Ectodermal cell (in vitro differentiated cells): ENCODE data around the gene POMGNT2. TPM values are rescaled to one million over a fixed set of nuclear protein-coding genes. Genes with fewer than 3 reads are reported as not detected.

Source experiments
- H3K27ac ChIP-seq: 2 replicates; pipeline ENCODE4 v1.7.0; 2013; ENCODE audit warnings: mild to moderate bottlenecking, low read depth, low read length; ENCODE audit not compliant: insufficient read depth, poor library complexity, severe bottlenecking
- H3K27me3 ChIP-seq: 2 replicates; pipeline ENCODE4 v1.7.0; 2013; ENCODE audit warnings: mild to moderate bottlenecking, low read length; ENCODE audit not compliant: insufficient read depth, control insufficient read depth, poor library complexity, severe bottlenecking
- H3K36me3 ChIP-seq: one replicate; pipeline ENCODE4 v1.7.0; 2013; ENCODE audit warnings: low read length; ENCODE audit not compliant: control insufficient read depth, insufficient read depth
- H3K4me1 ChIP-seq: one replicate; pipeline ENCODE4 v1.7.0; 2013; ENCODE audit warnings: low read length; ENCODE audit not compliant: control insufficient read depth, insufficient read depth
- H3K4me3 ChIP-seq: 2 replicates; pipeline ENCODE4 v1.7.0; 2013; ENCODE audit warnings: low read depth, low read length, control low read depth; ENCODE audit not compliant: insufficient read depth
- H3K9me3 ChIP-seq: 2 replicates; pipeline ENCODE4 v1.7.0; 2013; ENCODE audit warnings: mild to moderate bottlenecking, low read length, moderate library complexity; ENCODE audit not compliant: control insufficient read depth
- WGBS, 2 experiments: methylation state at CpG; one replicate each; pipeline ENCODE4 v1.1.7; 2013; ENCODE audit warnings: missing lambda C conversion rate in 2 of 2; 5-methylcytosine and 5-hydroxymethylcytosine counted together
- polyA plus RNA-seq, 4 experiments: library from polyadenylated mRNA; stranded (reverse); fragments of 50-300 nt; gene quantifications; one replicate each; pipeline ENCODE4 v1.2.3, GENCODE V29; 2013

The POMGNT2 gene
- 26.2 TPM for polyA plus RNA-seq (2013, experiment 1 of 4)
- polyA plus RNA-seq (2013, experiment 2 of 4), result 24.1 TPM
- polyA plus RNA-seq (2013, experiment 3 of 4), result 19.8 TPM
- 21.6 TPM for polyA plus RNA-seq (2013, experiment 4 of 4)

DNA sequence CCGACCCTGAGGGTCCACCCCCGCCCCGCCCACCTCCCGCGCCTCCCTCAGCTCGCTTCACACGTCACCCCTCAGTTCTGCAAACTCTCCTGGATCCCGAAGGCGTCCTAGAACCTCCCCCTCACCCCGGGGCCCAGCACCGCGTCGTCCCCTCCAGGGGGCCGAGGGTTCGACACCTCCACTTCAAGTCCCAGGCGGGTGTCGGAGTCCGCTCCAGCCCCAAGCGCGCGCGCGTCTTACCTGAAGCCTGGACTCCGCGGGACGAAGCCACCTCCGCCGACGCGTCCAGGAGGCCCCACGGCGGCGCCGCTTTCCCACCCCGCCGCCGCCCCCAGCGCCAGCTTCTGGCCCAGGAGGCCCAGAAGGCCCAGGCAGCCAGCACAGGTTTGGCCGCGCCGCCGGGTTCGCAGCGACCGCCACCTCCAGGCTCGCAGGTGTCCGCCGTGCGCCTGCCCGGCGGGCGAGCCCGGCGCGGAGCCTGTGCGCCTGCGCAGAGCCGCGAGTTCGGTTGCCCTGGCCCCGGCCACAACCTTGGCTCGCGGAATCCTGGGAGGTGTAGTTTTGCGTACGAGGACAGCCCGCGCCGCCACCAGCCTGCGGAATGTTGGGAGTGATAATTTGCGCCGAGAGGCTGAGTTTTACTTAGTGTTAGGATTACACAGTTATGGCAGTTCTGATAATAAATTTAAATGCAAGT is at the start of gene POMGNT2:
Gene POMGNT2 (minus strand): TSS at position 484 of the 697 bp plus-strand sequence. CDS start 24,648 bp downstream, outside the sequence.
- Histone ChIP-seq H3K27ac (no peak within 1 kb of the TSS), H3K36me3 (no peaks in the 10 kb centered on the region), H3K4me1 (peaks cover 6% of the 10 kb centered on the region), H3K4me3 (peak within 1 kb of the TSS; percentile 85), H3K27me3 (peaks cover 19% of the 10 kb centered on the region), H3K9me3 (no peaks in the 10 kb centered on the region)
- 0 to 1% methylated on average over 70 to 71 of the region's 71 CpGs for WGBS, 2 experiments

DNA sequence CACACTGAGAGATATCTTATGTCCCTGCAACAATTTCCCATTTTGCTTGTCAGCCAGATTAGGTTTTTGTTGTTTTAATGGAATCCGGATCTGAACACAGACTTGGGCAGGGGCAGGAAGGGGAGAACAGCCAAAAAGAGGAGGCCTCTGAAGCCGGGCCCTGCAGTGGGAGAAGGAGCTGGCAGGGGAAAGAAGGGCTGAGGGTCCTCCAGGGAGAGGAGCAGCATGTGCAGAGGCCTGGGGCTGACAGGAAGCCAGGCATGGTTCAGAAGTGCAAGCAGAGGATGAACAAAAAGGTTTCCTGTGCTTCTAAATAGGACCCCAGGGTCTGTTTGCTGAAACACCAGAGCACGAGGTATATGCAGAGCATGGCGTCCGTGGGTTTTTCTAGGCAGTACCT is 49.1 kb upstream of the POMGNT2 start:
- Histone ChIP-seq H3K4me3 (no peak overlapping the region), H3K36me3 (no peaks in the 10 kb centered on the region), H3K9me3 (no peaks in the 10 kb centered on the region), H3K27me3 (no peaks in the 10 kb centered on the region), H3K4me1 (no peaks in the 10 kb centered on the region), H3K27ac (no peak overlapping the region)
- WGBS, 2 experiments, result 94 to 97% methylated on average over 5 of the region's 5 CpGs

DNA sequence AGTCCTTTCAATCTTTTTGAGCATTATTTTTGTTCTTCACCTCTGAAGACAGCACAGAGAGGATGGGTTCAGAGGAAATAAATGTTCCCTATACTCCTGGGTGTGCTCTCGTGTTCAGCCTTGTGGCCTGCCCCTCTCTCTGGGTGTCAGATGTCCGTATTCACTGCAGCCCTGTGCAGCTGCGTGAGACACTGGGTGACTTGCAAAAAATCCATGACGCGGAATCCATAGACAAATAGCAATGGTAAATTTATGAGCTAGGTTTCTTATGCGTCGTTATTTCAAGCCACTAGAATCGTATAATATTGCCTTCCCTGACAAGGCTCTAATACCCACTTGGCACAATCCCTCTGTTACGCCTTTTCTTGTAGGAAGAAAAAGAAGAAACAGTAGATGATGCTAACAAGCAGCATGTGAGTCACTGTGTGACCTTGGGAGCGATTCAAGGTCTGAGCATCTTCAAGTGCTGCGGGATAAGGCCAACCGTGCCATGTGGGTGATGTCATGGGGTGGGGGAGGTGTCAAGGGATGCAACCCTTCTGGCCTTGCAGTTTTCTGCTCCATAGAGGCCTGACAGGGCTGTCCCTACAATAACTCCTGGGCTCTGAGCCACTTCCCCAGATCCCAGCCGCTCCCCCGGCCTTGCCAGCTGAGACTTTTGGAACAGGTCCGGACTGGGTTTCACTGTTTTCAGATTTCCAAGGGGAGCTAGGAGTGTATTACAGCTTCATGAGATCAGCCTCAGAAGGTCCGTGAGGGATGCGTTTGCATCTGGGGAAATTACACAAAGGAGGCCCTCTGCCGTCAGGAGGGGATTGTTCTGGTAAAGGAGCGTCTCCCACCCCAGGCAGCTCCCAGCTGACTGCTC is 47.6 kb upstream of the POMGNT2 start:
- Histone ChIP-seq H3K4me3 (no peak overlapping the region), H3K27me3 (no peaks in the 10 kb centered on the region), H3K9me3 (no peaks in the 10 kb centered on the region), H3K4me1 (no peaks in the 10 kb centered on the region), H3K27ac (no peak overlapping the region), H3K36me3 (no peaks in the 10 kb centered on the region)
- WGBS, 2 experiments, result 83 to 85% methylated on average over 19 of the region's 19 CpGs

DNA sequence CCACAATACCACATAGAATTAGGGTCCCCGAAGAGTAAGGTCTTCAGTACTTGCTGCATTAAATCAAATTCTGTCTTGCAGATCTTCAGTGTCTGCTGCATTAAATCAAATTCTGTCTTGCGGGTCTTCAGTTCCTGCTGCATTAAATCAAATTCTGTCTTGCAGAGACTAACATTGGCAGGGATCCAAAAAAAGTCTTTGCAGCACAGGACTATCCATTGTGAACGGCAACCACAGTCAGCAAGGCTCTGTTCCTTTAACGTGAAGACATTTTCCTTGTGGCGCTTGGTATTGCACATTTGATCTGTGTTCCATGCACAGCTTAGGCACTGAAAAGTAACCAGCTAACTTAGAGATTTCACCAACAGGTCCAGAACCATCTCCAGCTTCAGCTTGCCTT is 46.8 kb upstream of the POMGNT2 start:
- no peaks in the 10 kb centered on the region for H3K36me3 ChIP-seq
- WGBS, 2 experiments, result 93 to 95% methylated on average over 5 of the region's 5 CpGs
- no peaks in the 10 kb centered on the region for H3K9me3 ChIP-seq
- no peaks in the 10 kb centered on the region for H3K27me3 ChIP-seq
- H3K27ac ChIP-seq, result no peak overlapping the region
- no peak overlapping the region for H3K4me3 ChIP-seq
- H3K4me1 ChIP-seq, result no peaks in the 10 kb centered on the region

GRCh38 chr3:43148033-43148432 is 42.2 kb upstream of the POMGNT2 start:
- Histone ChIP-seq H3K36me3 (no peaks in the 10 kb centered on the region), H3K27ac (no peak overlapping the region), H3K4me3 (no peak overlapping the region), H3K4me1 (no peaks in the 10 kb centered on the region), H3K27me3 (no peaks in the 10 kb centered on the region), H3K9me3 (no peaks in the 10 kb centered on the region)

GRCh38 chr3:43146599-43146998 is 40.7 kb upstream of the POMGNT2 start:
- H3K4me3 ChIP-seq, result no peak overlapping the region
- no peak overlapping the region for H3K27ac ChIP-seq
- no peaks in the 10 kb centered on the region for H3K9me3 ChIP-seq
- no peaks in the 10 kb centered on the region for H3K4me1 ChIP-seq
- WGBS, 2 experiments, result 83 to 91% methylated on average over 1 of the region's 1 CpG
- no peaks in the 10 kb centered on the region for H3K36me3 ChIP-seq
- H3K27me3 ChIP-seq, result no peaks in the 10 kb centered on the region

GRCh38 chr3:43144761-43145490 is 39.0 kb upstream of the POMGNT2 start:
- WGBS, 2 experiments, result 91 to 92% methylated on average over 6 of the region's 7 CpGs
- no peaks in the 10 kb centered on the region for H3K9me3 ChIP-seq
- H3K4me3 ChIP-seq, result no peak overlapping the region
- H3K27me3 ChIP-seq, result no peaks in the 10 kb centered on the region
- no peak overlapping the region for H3K27ac ChIP-seq
- no peaks in the 10 kb centered on the region for H3K4me1 ChIP-seq
- no peaks in the 10 kb centered on the region for H3K36me3 ChIP-seq

GRCh38 chr3:43142472-43142871 is 36.6 kb upstream of the POMGNT2 start:
- Histone ChIP-seq H3K4me3 (no peak overlapping the region), H3K36me3 (no peaks in the 10 kb centered on the region), H3K27ac (no peak overlapping the region), H3K9me3 (no peaks in the 10 kb centered on the region), H3K4me1 (no peaks in the 10 kb centered on the region), H3K27me3 (no peaks in the 10 kb centered on the region)
- WGBS, 2 experiments, result 44 to 55% methylated on average over 3 of the region's 3 CpGs

- Histone ChIP-seq H3K36me3 (no peaks in the 10 kb centered on the region), H3K27ac (no peak overlapping the region), H3K27me3 (no peaks in the 10 kb centered on the region), H3K4me3 (no peak overlapping the region), H3K4me1 (no peaks in the 10 kb centered on the region), H3K9me3 (no peaks in the 10 kb centered on the region)
- WGBS, 2 experiments, result 92 to 94% methylated on average over 1 of the region's 4 CpGs
Measured at GRCh38 chr3:43138488-43139231, 32.8 kb upstream of the POMGNT2 start.
